PC-3 (cell line): ENCODE data around the gene FBXL19. TPM values are rescaled to one million over a fixed set of nuclear protein-coding genes. Genes with fewer than 3 reads are reported as not detected.

Experiments used
- ATAC-seq: fragments of 200-7000 bp; cut with Tn5 transposase; 2 replicates; pipeline ENCODE4 v1.9.1; 2020; ENCODE audit warnings: mild to moderate bottlenecking, moderate library complexity
- BruUV-seq: library from RNA; stranded (reverse); fragments of 400-500 nt; replicated peaks from 2 replicates; lab custom pipeline; 2021; lab: Mats Ljungman, UMichigan
- CTCF ChIA-PET: fragments of 300-600 bp; sonication (Branson Sonifier 250); formaldehyde crosslinking; loops from one replicate; lab custom pipeline; 2022; ENCODE audit warnings: antibody characterized with exemption; lab: Charles Lee
- POLR2A ChIA-PET: fragments of 300-600 bp; sonication (Branson Sonifier 250); formaldehyde crosslinking; loops from one replicate; lab custom pipeline; 2022; ENCODE audit warnings: antibody characterized with exemption; ENCODE audit not compliant: unreplicated experiment; lab: Charles Lee
- DNase-seq: peaks from one replicate; pipeline ENCODE4 v3.0.0-alpha.2; 2015
- H2AFZ ChIP-seq: fragments of 300-600 bp; sonication (generic); 2 replicates; pipeline ENCODE4 v1.6.0; 2016; ENCODE audit warnings: antibody characterized with exemption, low read length
- H3F3A ChIP-seq: fragments of 300-600 bp; sonication (generic); one replicate; pipeline ENCODE4 v1.6.0; 2017; ENCODE audit warnings: antibody characterized with exemption, low read length, control low read depth, mild to moderate bottlenecking; ENCODE audit not compliant: unreplicated experiment
- H3K27ac ChIP-seq: fragments of 300-600 bp; sonication (generic); 2 replicates; pipeline ENCODE4 v1.5.1; 2016; ENCODE audit warnings: mild to moderate bottlenecking, low read length
- H3K27me3 ChIP-seq: fragments of 300-600 bp; sonication (generic); 2 replicates; pipeline ENCODE4 v1.6.1; 2016; ENCODE audit warnings: low read length, mixed read lengths
- H3K36me3 ChIP-seq: fragments of 300-600 bp; sonication (generic); 2 replicates; pipeline ENCODE4 v1.6.1; 2016; ENCODE audit warnings: low read depth, mixed run types, low read length, mixed read lengths
- H3K4me1 ChIP-seq: fragments of 300-600 bp; sonication (generic); 2 replicates; pipeline ENCODE4 v1.5.1; 2016; ENCODE audit warnings: low read length; ENCODE audit not compliant: insufficient read depth
- H3K4me2 ChIP-seq: fragments of 300-600 bp; sonication (generic); 2 replicates; pipeline ENCODE4 v1.6.0; 2016; ENCODE audit warnings: low read length
- H3K4me3 ChIP-seq: fragments of 300-600 bp; sonication (generic); 2 replicates; pipeline ENCODE4 v1.5.1; 2016; ENCODE audit warnings: mild to moderate bottlenecking, low read length, mixed read lengths
- H3K79me2 ChIP-seq: fragments of 300-600 bp; sonication (generic); 2 replicates; pipeline ENCODE4 v1.6.1; 2017; ENCODE audit warnings: low read length, mixed read lengths
- H3K9ac ChIP-seq: fragments of 300-600 bp; sonication (generic); 2 replicates; pipeline ENCODE4 v1.6.0; 2016; ENCODE audit warnings: mild to moderate bottlenecking, low read length
- H3K9me2 ChIP-seq: fragments of 300-600 bp; sonication (generic); replicated peaks from 2 replicates; pipeline ENCODE4 v1.6.1; 2016; ENCODE audit warnings: mixed run types, low read length, mixed read lengths
- H3K9me3 ChIP-seq: fragments of 300-600 bp; sonication (generic); 2 replicates; pipeline ENCODE4 v1.6.1; 2016; ENCODE audit warnings: low read length, mixed read lengths
- H4K20me1 ChIP-seq: fragments of 300-600 bp; sonication (generic); 2 replicates; pipeline ENCODE4 v1.6.1; 2016; ENCODE audit warnings: low read length, mixed read lengths
- CTCF ChIP-seq: fragments of 300-600 bp; sonication (generic); conservative IDR thresholded peaks from 2 replicates; pipeline ENCODE4 v1.5.1; 2017; ENCODE audit warnings: antibody characterized with exemption, low read depth, mild to moderate bottlenecking, low read length
- EZH2 ChIP-seq: fragments of 300-600 bp; sonication (generic); IDR thresholded peaks from one replicate; pipeline ENCODE4 v1.6.1; 2017; ENCODE audit warnings: antibody characterized with exemption, mild to moderate bottlenecking, low read length; ENCODE audit not compliant: unreplicated experiment
- EZH2phosphoT487 ChIP-seq: fragments of 300-600 bp; sonication (generic); IDR thresholded peaks from 2 replicates; pipeline ENCODE4 v1.6.1; 2018; ENCODE audit warnings: mild to moderate bottlenecking, antibody characterized with exemption, low read length, borderline replicate concordance
- intact Hi-C: fragments of 100-400 bp; cut with micrococcal nuclease; formaldehyde crosslinking; loops from 2 replicates; pipeline ENCODE4 v1.9.0; 2023
- total RNA-seq: library from RNA; depleted of rRNA; stranded (reverse); fragments of >200 nt; gene quantifications from 2 replicates; pipeline ENCODE4 v1.2.3, GENCODE V29; 2014

Gene FBXL19
- total RNA-seq, 1 experiment from 2014 or later, result 36.2 TPM

GRCh38 chr16:30969246-30969842 is 46.0 kb downstream of the FBXL19 start:
- Histone ChIP-seq H3K27ac (no peak overlapping the region), H3K9me3 (no peaks in the 10 kb centered on the region), H3K9me2 (no peaks in the 10 kb centered on the region), H3K4me2 (no peak overlapping the region), H3K4me1 (no peaks in the 10 kb centered on the region), H3K27me3 (no peaks in the 10 kb centered on the region), H3K9ac (no peak overlapping the region), H3K4me3 (no peak overlapping the region), H3K36me3 (peaks cover 4% of the 10 kb centered on the region; the same call in 1 of the 2 replicates), H4K20me1 (no peaks in the 10 kb centered on the region), H2AFZ (no peak overlapping the region), H3K79me2 (no peaks in the 10 kb centered on the region), H3F3A (no peaks in the 10 kb centered on the region)
- CTCF ChIA-PET, result no interaction called here
- POLR2A ChIA-PET, result no interaction called here
- no TSS peak for BruUV-seq
- TF ChIP-seq CTCF, result no peak
- TF ChIP-seq EZH2phosphoT487, result no peak
- no peak for TF ChIP-seq EZH2
- intact Hi-C loops, result no loop called here
- ATAC-seq (no peak), DNase-seq (no peak)

GRCh38 chr16:30971298-30971697 is 47.9 kb downstream of the FBXL19 start:
- no peak overlapping the region for H2AFZ ChIP-seq
- H3K4me3 ChIP-seq, result no peak overlapping the region
- intact Hi-C loops, result no loop called here
- no peaks in the 10 kb centered on the region for H3K4me1 ChIP-seq
- ChIA-PET CTCF (no interaction called here), POLR2A (no interaction called here)
- no peak overlapping the region for H3K9ac ChIP-seq
- no peaks in the 10 kb centered on the region for H3K9me2 ChIP-seq
- no peaks in the 10 kb centered on the region for H3K9me3 ChIP-seq
- H3K27me3 ChIP-seq, result no peaks in the 10 kb centered on the region
- TF ChIP-seq CTCF, result no peak
- TF ChIP-seq EZH2phosphoT487, result no peak
- TF ChIP-seq EZH2, result no peak
- H3K36me3 ChIP-seq, result peaks cover 4% of the 10 kb centered on the region; the same call in 1 of the 2 replicates
- H3K27ac ChIP-seq, result no peak overlapping the region
- H3K79me2 ChIP-seq, result no peaks in the 10 kb centered on the region
- no peak for DNase-seq
- no peak overlapping the region for H3K4me2 ChIP-seq
- H3F3A ChIP-seq, result no peaks in the 10 kb centered on the region
- BruUV-seq, result no TSS peak
- ATAC-seq, result no peak
- H4K20me1 ChIP-seq, result no peaks in the 10 kb centered on the region

GRCh38 chr16:30972872-30973271 is 49.5 kb downstream of the FBXL19 start:
- H3K9me3 ChIP-seq, result no peaks in the 10 kb centered on the region
- H3K79me2 ChIP-seq, result no peaks in the 10 kb centered on the region
- ATAC-seq (no peak), DNase-seq (no peak)
- no peaks in the 10 kb centered on the region for H3K9me2 ChIP-seq
- no peak overlapping the region for H3K9ac ChIP-seq
- no peak overlapping the region for H3K4me3 ChIP-seq
- ChIA-PET CTCF (no interaction called here), POLR2A (no interaction called here)
- no TSS peak for BruUV-seq
- no peaks in the 10 kb centered on the region for H3F3A ChIP-seq
- no peaks in the 10 kb centered on the region for H3K4me1 ChIP-seq
- no peak overlapping the region for H2AFZ ChIP-seq
- H4K20me1 ChIP-seq, result no peaks in the 10 kb centered on the region
- TF ChIP-seq EZH2 (no peak), EZH2phosphoT487 (no peak), CTCF (no peak)
- H3K4me2 ChIP-seq, result no peak overlapping the region
- no peaks in the 10 kb centered on the region for H3K27me3 ChIP-seq
- intact Hi-C loops, result no loop called here
- H3K36me3 ChIP-seq, result peaks cover 4% of the 10 kb centered on the region; the same call in 1 of the 2 replicates
- no peak overlapping the region for H3K27ac ChIP-seq
